Loucy (cell line): ENCODE results near the gene RHBDD3.

Experiments used
- H2AFZ ChIP-seq: fragments of 200-600 bp; sonication (generic); 2 replicates; pipeline ENCODE4 v1.6.0; 2016; ENCODE audit warnings: antibody characterized with exemption, mild to moderate bottlenecking, low read length, moderate library complexity
- H3F3A ChIP-seq: fragments of 200-600 bp; 2 replicates; pipeline ENCODE4 v1.6.0; 2016; ENCODE audit warnings: antibody characterized with exemption, low read depth, mild to moderate bottlenecking
- H3K27me3 ChIP-seq: fragments of 200-600 bp; sonication (generic); 2 replicates; pipeline ENCODE4 v1.6.1; 2014; ENCODE audit warnings: low read length, mild to moderate bottlenecking; ENCODE audit not compliant: insufficient read depth, poor library complexity, severe bottlenecking
- H3K36me3 ChIP-seq: fragments of 200-600 bp; sonication (generic); 2 replicates; pipeline ENCODE4 v1.6.1; 2016; ENCODE audit warnings: low read length; ENCODE audit not compliant: insufficient read depth
- H3K4me1 ChIP-seq: fragments of 200-600 bp; sonication (generic); 2 replicates; pipeline ENCODE4 v1.5.1; 2014; ENCODE audit warnings: low read length, mild to moderate bottlenecking; ENCODE audit not compliant: insufficient read depth, poor library complexity, severe bottlenecking
- H3K4me2 ChIP-seq: fragments of 200-600 bp; sonication (generic); 2 replicates; pipeline ENCODE4 v1.6.0; 2014; ENCODE audit warnings: antibody characterized with exemption, low read length, low read depth, mild to moderate bottlenecking; ENCODE audit not compliant: poor library complexity, severe bottlenecking
- H3K4me3 ChIP-seq: fragments of 200-600 bp; sonication (generic); 2 replicates; pipeline ENCODE4 v1.5.1; 2014; ENCODE audit warnings: low read length, mild to moderate bottlenecking, mixed read lengths; ENCODE audit not compliant: poor library complexity, severe bottlenecking
- H3K79me2 ChIP-seq: fragments of 200-600 bp; sonication (generic); 2 replicates; pipeline ENCODE4 v1.6.1; 2014; ENCODE audit warnings: low read length; ENCODE audit not compliant: insufficient read depth
- H3K9ac ChIP-seq: fragments of 200-600 bp; sonication (generic); 2 replicates; pipeline ENCODE4 v1.6.0; 2014; ENCODE audit warnings: mild to moderate bottlenecking, low read depth, low read length, moderate library complexity; ENCODE audit not compliant: poor library complexity, severe bottlenecking
- H3K9me2 ChIP-seq: fragments of 200-600 bp; sonication (generic); replicated peaks from 2 replicates; pipeline ENCODE4 v1.6.1; 2016; ENCODE audit warnings: low read depth, low read length, mixed read lengths
- H3K9me3 ChIP-seq: fragments of 200-600 bp; sonication (generic); 2 replicates; pipeline ENCODE4 v1.6.1; 2014; ENCODE audit warnings: mild to moderate bottlenecking, antibody characterized with exemption, low read length, low read depth; ENCODE audit not compliant: insufficient read depth
- H4K20me1 ChIP-seq: fragments of 200-600 bp; sonication (generic); 2 replicates; pipeline ENCODE4 v1.6.0; 2014; ENCODE audit warnings: antibody characterized with exemption, low read length, mild to moderate bottlenecking; ENCODE audit not compliant: insufficient read depth, poor library complexity, severe bottlenecking
- EZH2phosphoT487 ChIP-seq: fragments of 200-600 bp; IDR thresholded peaks from 2 replicates; pipeline ENCODE4 v1.6.1; 2018; ENCODE audit warnings: antibody characterized with exemption, mild to moderate bottlenecking, moderate library complexity, borderline replicate concordance
- TF ChIP-seq, protein P1 (sequence below): fragments of 200-600 bp; sonication (generic); conservative IDR thresholded peaks from 2 replicates; pipeline ENCODE4 v1.5.1; 2014; ENCODE audit warnings: mild to moderate bottlenecking, antibody characterized with exemption, low read length

RHBDD3 gene

DNA sequence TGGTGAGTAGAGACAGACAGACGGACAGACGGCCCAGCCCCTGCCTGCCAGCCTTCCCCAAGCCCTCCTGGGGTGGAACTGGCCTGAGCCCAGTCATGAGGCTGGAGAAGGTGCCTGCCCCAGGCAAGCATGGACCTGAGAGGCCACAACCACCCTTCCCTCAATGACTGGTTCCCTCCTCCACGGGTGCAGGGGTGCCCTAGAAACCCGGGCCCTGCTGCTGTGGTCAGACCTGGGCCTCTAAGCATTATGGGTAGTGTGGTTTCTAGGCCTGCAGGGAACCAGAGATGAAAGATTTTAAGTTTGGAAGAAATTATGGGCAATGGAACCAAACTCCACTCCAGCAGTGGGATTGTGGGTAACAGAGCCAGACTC is 13.5 kb downstream of the RHBDD3 start:
- no peak overlapping the region for H3K4me2 ChIP-seq
- no peak overlapping the region for H2AFZ ChIP-seq

DNA sequence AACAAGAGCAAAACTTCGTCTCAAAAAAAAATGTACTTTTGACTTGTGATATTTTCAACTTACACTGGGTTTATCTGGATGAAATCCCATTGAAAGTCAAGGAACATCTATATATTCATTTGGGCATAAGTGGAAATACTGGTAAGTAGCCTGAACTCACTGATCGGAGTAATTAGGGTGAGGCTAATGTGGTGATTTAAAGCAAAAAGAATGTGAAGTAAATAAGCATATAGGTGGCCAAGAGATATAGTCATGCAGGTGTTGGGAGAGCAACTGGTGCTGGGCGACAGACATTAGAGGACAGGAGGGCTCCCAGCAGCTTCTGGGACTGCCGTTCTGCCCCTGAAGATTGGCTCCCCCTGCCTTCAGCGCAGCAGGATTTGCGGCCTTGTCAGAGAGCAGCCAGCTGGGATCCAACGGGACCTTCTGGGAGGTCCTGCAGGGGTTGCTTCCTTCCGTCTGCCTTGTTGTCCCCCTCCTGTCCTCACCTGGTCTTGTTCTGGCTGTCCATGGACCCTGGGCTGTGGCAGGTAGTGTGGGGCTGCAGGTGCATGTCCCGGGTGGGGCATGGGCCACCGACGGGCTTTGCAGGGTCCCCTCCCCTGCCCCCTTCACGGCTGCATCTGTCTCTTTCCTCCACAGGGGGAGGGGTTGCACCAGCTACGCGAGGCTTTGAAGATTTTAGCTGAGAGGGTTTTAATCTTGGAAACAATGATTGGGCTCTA is 14.1 kb downstream of the RHBDD3 start:
- no peak overlapping the region for H3K4me2 ChIP-seq
- no peaks in the 10 kb centered on the region for H3K4me1 ChIP-seq
- no peak for TF ChIP-seq EZH2phosphoT487
- TF ChIP-seq, protein P1, sequence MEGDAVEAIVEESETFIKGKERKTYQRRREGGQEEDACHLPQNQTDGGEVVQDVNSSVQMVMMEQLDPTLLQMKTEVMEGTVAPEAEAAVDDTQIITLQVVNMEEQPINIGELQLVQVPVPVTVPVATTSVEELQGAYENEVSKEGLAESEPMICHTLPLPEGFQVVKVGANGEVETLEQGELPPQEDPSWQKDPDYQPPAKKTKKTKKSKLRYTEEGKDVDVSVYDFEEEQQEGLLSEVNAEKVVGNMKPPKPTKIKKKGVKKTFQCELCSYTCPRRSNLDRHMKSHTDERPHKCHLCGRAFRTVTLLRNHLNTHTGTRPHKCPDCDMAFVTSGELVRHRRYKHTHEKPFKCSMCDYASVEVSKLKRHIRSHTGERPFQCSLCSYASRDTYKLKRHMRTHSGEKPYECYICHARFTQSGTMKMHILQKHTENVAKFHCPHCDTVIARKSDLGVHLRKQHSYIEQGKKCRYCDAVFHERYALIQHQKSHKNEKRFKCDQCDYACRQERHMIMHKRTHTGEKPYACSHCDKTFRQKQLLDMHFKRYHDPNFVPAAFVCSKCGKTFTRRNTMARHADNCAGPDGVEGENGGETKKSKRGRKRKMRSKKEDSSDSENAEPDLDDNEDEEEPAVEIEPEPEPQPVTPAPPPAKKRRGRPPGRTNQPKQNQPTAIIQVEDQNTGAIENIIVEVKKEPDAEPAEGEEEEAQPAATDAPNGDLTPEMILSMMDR = no peak
- H3K9me2 ChIP-seq = no peaks in the 10 kb centered on the region
- H3K79me2 ChIP-seq = no peaks in the 10 kb centered on the region
- H3F3A ChIP-seq = no peaks in the 10 kb centered on the region
- H3K9ac ChIP-seq = no peak overlapping the region
- no peak overlapping the region for H2AFZ ChIP-seq
- no peaks in the 10 kb centered on the region for H3K27me3 ChIP-seq
- no peaks in the 10 kb centered on the region for H3K9me3 ChIP-seq
- peaks cover 72% of the 10 kb centered on the region; the same call in 1 of the 2 replicates for H3K36me3 ChIP-seq
- no peaks in the 10 kb centered on the region for H4K20me1 ChIP-seq
- no peak overlapping the region for H3K4me3 ChIP-seq

More for the DNA sequence above, 13.5 kb downstream of the RHBDD3 start:
- Histone ChIP-seq H3K9me2 (no peaks in the 10 kb centered on the region), H3F3A (no peaks in the 10 kb centered on the region), H3K27me3 (no peaks in the 10 kb centered on the region), H3K9me3 (no peaks in the 10 kb centered on the region), H3K79me2 (no peaks in the 10 kb centered on the region), H3K4me1 (no peaks in the 10 kb centered on the region), H4K20me1 (no peaks in the 10 kb centered on the region), H3K36me3 (peaks cover 71% of the 10 kb centered on the region; the same call in 1 of the 2 replicates), H3K9ac (no peak overlapping the region), H3K4me3 (no peak overlapping the region)
- TF ChIP-seq, protein P1 = no peak
- TF ChIP-seq EZH2phosphoT487 = no peak

DNA sequence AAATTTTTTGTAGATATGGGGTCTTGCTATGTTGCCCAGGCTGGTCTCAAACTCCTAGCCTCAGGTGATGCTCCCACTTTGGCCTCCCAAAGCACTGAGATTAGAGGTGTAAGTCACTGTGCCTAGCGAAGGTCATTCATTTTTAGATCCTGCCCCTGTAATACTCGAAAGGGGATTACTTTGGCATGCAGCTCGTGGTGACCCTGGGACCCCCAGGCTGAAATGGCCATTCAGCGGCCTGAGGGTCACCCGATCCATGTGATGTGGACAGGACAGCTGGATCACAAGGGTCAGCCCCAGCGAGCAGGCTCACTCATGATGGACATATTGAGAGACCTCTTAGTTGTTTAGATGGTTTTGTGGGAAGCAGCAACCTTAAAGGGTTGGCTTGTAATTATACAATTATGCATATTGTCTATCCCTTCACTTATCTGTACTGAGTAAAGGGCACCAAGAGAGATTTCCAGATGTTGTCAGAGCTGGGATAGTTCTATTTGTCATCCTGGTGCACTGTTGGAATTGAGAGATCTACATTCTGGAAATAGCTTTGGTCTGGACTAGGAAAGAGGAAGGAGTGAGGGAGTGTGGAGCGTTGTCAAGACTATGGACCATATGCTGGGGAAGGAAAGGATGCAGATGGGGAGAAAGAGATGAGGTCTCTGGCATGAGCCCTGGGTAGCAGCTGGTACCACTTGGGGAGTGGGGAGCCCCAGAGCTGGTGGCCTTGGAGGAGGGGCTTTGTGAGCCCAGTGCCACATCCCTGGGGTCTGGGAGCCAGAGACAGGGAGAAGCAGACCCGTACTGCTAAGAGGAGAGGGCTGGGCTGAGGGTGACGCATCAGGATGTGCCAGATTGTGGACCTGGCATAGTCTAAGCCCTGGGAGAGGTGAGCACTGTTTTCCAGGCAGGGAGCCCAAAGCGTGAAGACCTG is 15.5 kb downstream of the RHBDD3 start:
- H3K36me3 ChIP-seq = peaks cover 65% of the 10 kb centered on the region; the same call in 1 of the 2 replicates
- H3K79me2 ChIP-seq = no peaks in the 10 kb centered on the region
- no peak overlapping the region for H3K9ac ChIP-seq
- H3K9me3 ChIP-seq = no peaks in the 10 kb centered on the region
- no peaks in the 10 kb centered on the region for H3K27me3 ChIP-seq
- no peaks in the 10 kb centered on the region for H3K4me1 ChIP-seq
- TF ChIP-seq EZH2phosphoT487 = no peak
- TF ChIP-seq, protein P1 = no peak
- no peaks in the 10 kb centered on the region for H3F3A ChIP-seq
- no peaks in the 10 kb centered on the region for H3K9me2 ChIP-seq
- no peak overlapping the region for H2AFZ ChIP-seq
- no peak overlapping the region for H3K4me2 ChIP-seq
- no peak overlapping the region for H3K4me3 ChIP-seq
- no peaks in the 10 kb centered on the region for H4K20me1 ChIP-seq
